Mesodermal cell (in vitro differentiated cells): ENCODE data around the gene PADI3. TPM values are rescaled to one million over a fixed set of nuclear protein-coding genes. Genes with fewer than 3 reads are reported as not detected.

Experiments
- H3K27ac ChIP-seq: 2 replicates; pipeline ENCODE4 v1.7.0; 2013; ENCODE audit warnings: mild to moderate bottlenecking, low read depth, low read length, moderate library complexity; ENCODE audit not compliant: severe bottlenecking
- H3K36me3 ChIP-seq: 2 replicates; pipeline ENCODE4 v1.7.1; 2013; ENCODE audit warnings: mild to moderate bottlenecking, low read length, moderate library complexity; ENCODE audit not compliant: control insufficient read depth, insufficient read depth
- H3K4me1 ChIP-seq: one replicate; pipeline ENCODE4 v1.7.1; 2013; ENCODE audit warnings: mild to moderate bottlenecking, low read length; ENCODE audit not compliant: insufficient read depth, control insufficient read depth, poor library complexity, severe bottlenecking
- H3K4me3 ChIP-seq: 2 replicates; pipeline ENCODE4 v1.7.0; 2013; ENCODE audit warnings: low read length, control low read depth, mild to moderate bottlenecking; ENCODE audit not compliant: insufficient read depth, poor library complexity, severe bottlenecking; ENCODE audit errors: extremely low read depth
- H3K9me3 ChIP-seq: 2 replicates; pipeline ENCODE4 v1.7.1; 2013; ENCODE audit warnings: mild to moderate bottlenecking, low read length, moderate library complexity; ENCODE audit not compliant: control insufficient read depth
- WGBS, 2 experiments: methylation state at CpG; one replicate each; pipeline ENCODE4 v1.1.5; 2013; ENCODE audit warnings: missing lambda C conversion rate in 2 of 2; ENCODE audit not compliant: insufficient coverage in 2 of 2; 5-methylcytosine and 5-hydroxymethylcytosine counted together
- polyA plus RNA-seq, 2 experiments: library from polyadenylated mRNA; stranded (reverse); fragments of 50-300 nt; gene quantifications; one replicate each; pipeline ENCODE4 v1.2.3, GENCODE V29; 2013

The PADI3 gene, protein sequence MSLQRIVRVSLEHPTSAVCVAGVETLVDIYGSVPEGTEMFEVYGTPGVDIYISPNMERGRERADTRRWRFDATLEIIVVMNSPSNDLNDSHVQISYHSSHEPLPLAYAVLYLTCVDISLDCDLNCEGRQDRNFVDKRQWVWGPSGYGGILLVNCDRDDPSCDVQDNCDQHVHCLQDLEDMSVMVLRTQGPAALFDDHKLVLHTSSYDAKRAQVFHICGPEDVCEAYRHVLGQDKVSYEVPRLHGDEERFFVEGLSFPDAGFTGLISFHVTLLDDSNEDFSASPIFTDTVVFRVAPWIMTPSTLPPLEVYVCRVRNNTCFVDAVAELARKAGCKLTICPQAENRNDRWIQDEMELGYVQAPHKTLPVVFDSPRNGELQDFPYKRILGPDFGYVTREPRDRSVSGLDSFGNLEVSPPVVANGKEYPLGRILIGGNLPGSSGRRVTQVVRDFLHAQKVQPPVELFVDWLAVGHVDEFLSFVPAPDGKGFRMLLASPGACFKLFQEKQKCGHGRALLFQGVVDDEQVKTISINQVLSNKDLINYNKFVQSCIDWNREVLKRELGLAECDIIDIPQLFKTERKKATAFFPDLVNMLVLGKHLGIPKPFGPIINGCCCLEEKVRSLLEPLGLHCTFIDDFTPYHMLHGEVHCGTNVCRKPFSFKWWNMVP
- polyA plus RNA-seq (2013, experiment 1 of 2): 0.15 TPM
- polyA plus RNA-seq (2013, experiment 2 of 2): 0.15 TPM

GRCh38 chr1:17248781-17249180 lies at the start of gene PADI3:
Gene PADI3, plus strand, starts transcription at chr1:17249098. Its CDS starts 40 bp downstream, at chr1:17249138.
- H3K9me3 ChIP-seq: no peaks in the 10 kb centered on the region
- H3K4me1 ChIP-seq: peaks cover 8% of the 10 kb centered on the region
- H3K36me3 ChIP-seq: no peaks in the 10 kb centered on the region
- no peak within 1 kb of the TSS for H3K4me3 ChIP-seq
- H3K27ac ChIP-seq: no peak within 1 kb of the TSS
- WGBS, 2 experiments: 88 to 95% methylated on average over 7 of the region's 9 CpGs

- no peaks in the 10 kb centered on the region for H3K9me3 ChIP-seq
- peaks cover 30% of the 10 kb centered on the region for H3K4me1 ChIP-seq
- no peaks in the 10 kb centered on the region for H3K36me3 ChIP-seq
- WGBS, 2 experiments: 81 to 92% methylated on average over 2 to 6 of the region's 9 CpGs
- peak overlapping the region; percentile 78 for H3K27ac ChIP-seq
- H3K4me3 ChIP-seq: no peak overlapping the region
Observed at GRCh38 chr1:17199267-17200044, 49.4 kb upstream of the PADI3 start.

- peak overlapping the region; percentile 78 for H3K27ac ChIP-seq
- no peak overlapping the region for H3K4me3 ChIP-seq
- H3K4me1 ChIP-seq: peaks cover 27% of the 10 kb centered on the region
- no peaks in the 10 kb centered on the region for H3K9me3 ChIP-seq
- 90% methylated on average over 3 of the region's 8 CpGs; no CpG with 5 or more reads in 1 of the 2 experiments for WGBS, 2 experiments
- no peaks in the 10 kb centered on the region for H3K36me3 ChIP-seq
Observed at GRCh38 chr1:17200246-17200645, 48.7 kb upstream of the PADI3 start.

GRCh38 chr1:17200756-17201155 lies 48.1 kb upstream of the PADI3 start:
- Histone ChIP-seq H3K27ac (peak overlapping the region; percentile 78), H3K9me3 (no peaks in the 10 kb centered on the region), H3K4me1 (peaks cover 27% of the 10 kb centered on the region), H3K4me3 (no peak overlapping the region), H3K36me3 (no peaks in the 10 kb centered on the region)
- 83% methylated on average over 1 of the region's 5 CpGs; no CpG with 5 or more reads in 1 of the 2 experiments for WGBS, 2 experiments

DNA sequence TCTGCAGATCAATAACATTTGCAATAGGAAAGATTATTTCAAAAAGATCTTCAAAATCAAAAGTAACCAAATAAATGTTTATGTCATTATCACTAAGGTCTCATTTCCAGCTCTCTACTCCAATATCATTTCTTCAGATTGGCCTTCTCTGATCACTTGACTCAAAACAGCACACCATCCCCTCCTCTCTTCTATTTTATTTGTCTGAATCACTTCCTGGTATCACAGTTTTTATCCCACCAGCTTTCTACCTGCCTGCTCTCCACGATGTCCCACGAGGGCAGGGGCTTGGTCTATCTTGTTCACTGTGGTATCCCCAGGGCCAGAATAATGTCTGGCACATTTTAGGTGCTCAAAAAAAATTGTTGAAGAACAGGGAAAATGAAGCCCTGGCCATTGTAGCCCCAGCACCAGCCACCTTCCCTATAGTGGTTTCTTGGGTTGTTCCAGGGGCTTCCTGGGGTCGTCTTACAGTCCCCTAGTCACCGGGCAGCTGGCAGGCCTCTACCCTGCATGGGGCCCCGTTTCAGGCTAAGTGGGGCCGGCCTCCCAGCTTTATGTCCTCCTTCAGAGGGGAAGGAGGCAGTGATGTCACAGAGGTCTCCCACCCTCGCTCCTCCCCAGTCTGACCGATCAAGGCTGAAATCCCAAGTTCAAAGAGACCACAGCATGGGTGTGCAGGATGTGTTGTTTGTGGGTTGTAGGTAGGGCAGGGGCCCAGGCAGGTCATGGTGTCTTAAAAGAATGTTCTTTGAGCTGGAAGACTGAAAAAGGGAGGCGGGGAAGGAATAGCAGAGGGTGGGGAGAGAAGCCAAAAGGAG lies 47.5 kb upstream of the PADI3 start:
- Histone ChIP-seq H3K27ac (no peak overlapping the region), H3K9me3 (no peaks in the 10 kb centered on the region), H3K4me3 (no peak overlapping the region), H3K36me3 (no peaks in the 10 kb centered on the region), H3K4me1 (peaks cover 32% of the 10 kb centered on the region)
- WGBS, 2 experiments: 63 to 79% methylated on average over 6 to 8 of the region's 9 CpGs

DNA sequence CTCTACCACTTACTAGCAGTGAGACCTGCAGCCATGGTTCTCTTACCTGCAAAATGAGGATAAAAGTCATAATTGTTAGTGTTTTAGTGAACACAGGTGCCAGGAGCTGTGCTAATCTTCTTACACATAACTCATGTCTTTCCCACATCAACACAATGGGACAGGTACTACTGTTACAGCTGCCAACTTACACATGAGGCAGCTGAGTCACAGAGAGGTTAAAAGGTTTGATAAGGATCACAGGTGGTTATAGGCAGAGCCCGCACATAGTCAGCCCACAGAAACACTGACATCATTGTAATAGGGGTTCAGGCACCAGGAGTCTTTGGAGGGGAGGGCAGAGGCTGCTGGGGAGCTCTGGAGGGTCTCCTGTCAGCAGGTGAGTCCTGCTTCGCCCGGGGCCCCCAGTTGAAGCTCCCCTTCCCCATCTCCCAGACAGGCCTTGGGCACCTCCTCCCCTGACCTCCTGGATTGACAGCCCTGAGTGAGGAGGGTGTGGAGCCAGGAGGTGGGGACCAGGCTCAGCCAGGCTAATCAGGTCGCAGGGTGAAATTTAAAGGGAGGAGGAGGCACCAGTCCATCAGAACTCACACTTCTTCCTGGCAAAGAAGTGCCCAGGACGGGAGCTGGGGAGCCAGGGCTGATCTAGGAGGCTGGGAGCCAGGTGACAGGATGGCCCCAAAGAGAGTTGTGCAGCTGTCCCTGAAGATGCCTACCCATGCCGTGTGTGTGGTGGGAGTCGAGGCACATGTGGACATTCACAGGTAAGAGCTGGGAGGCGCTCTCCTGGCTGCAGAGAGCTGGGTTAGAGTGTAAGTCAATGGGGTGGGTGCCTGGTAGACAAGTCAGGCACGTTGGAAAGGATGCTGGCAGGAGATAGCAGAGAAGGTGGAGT lies 44.1 kb upstream of the PADI3 start, which contains the start of gene PADI1:
PADI1 (plus strand) TSS at position 583 of the 895 bp plus-strand sequence; CDS start at position 673, 90 bp downstream.
- no peaks in the 10 kb centered on the region for H3K9me3 ChIP-seq
- WGBS, 2 experiments: 95% methylated on average over 3 to 6 of the region's 9 CpGs
- H3K4me3 ChIP-seq: no peak within 1 kb of the TSS
- peaks cover 42% of the 10 kb centered on the region for H3K4me1 ChIP-seq
- no peak within 1 kb of the TSS for H3K27ac ChIP-seq
- no peaks in the 10 kb centered on the region for H3K36me3 ChIP-seq

DNA sequence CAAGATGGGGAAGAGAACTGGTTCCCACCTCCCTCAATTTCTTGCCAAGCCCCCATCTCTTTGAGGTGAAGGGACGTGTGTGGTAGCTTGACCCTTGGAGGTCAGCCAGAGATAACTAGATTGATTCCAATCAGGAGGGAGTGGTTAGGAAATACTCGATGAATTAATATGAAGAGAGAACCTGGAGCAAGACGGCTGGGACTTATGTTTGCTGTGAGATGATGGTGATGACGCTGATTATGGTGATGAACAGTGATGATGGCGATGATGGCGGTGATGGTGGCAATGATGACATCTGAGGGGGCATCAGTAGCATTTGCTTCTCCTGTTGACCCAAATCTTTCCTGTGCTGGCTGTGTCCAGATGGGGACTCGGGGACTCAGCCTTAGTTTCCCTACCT lies 43.2 kb upstream of the PADI3 start:
- WGBS, 2 experiments: 92 to 100% methylated on average over 6 to 7 of the region's 7 CpGs
- Histone ChIP-seq H3K4me1 (peaks cover 49% of the 10 kb centered on the region), H3K4me3 (no peak overlapping the region), H3K9me3 (no peaks in the 10 kb centered on the region), H3K36me3 (no peaks in the 10 kb centered on the region), H3K27ac (no peak overlapping the region)

DNA sequence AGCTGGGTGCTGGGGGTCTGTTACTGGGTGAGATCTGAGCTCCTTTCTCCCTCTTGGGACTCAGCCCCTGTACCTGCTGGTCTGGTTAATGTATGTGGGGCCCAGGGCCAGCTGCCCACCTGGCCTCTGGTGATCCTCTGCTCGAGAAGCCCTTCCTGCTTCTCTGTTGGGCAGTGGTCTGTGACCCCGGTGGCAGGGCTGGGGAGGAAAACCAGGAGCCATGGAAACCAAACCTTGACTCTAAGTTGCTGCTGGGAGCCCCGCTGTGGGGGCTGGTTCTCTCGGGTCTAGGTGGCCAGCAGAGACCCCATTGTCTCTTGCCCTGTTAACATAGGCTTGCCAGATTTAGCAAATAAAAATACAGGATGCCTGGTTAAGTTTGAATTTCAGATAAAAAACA lies 42.7 kb upstream of the PADI3 start:
- Histone ChIP-seq H3K4me1 (peaks cover 51% of the 10 kb centered on the region), H3K36me3 (no peaks in the 10 kb centered on the region), H3K27ac (no peak overlapping the region), H3K9me3 (no peaks in the 10 kb centered on the region), H3K4me3 (no peak overlapping the region)
- 68 to 69% methylated on average over 3 to 4 of the region's 4 CpGs for WGBS, 2 experiments

DNA sequence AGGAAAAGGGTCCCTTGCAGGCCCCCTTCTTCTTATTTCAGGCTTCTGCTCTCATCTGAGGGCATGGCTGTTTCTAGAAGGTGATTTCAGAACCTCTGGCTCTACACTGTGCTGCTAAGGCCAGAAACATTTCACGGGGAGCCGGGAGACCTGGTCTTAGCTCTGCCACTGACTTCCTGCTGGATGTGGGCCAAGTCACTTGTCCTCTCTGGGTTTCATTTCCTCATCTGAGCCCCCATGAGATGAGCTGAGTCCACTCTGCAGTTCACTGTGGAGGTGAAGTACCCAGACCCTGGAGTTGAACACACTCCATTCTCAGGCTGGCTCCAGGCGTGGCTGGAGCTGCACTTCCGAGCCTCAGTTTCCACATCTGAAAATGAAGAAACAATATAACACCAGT lies 41.9 kb upstream of the PADI3 start:
- 92 to 96% methylated on average over 2 to 3 of the region's 4 CpGs for WGBS, 2 experiments
- Histone ChIP-seq H3K4me3 (no peak overlapping the region), H3K9me3 (no peaks in the 10 kb centered on the region), H3K4me1 (peaks cover 47% of the 10 kb centered on the region), H3K27ac (no peak overlapping the region), H3K36me3 (no peaks in the 10 kb centered on the region)
